Keratinocyte (primary cell): Measurements from ENCODE around the gene TREH. TPM values are rescaled to one million over a fixed set of nuclear protein-coding genes. Genes with fewer than 3 reads are reported as not detected.
"Not testable (repeated sequence)": the region's sequence is repeated elsewhere in the genome, so short reads cannot be mapped to it uniquely, and the experiment has no call there.

Experiments used
- DNase-seq: peaks from one replicate; pipeline ENCODE4 v3.0.0-alpha.2; 2011; ENCODE audit warnings: low read depth, missing footprints, low spot score
- FAIRE-seq: peaks from 2 replicates; lab custom pipeline; 2011; peaks lifted over from hg19 to GRCh38; lab: Jason Lieb, UNC
- H2AFZ ChIP-seq: 2 replicates; pipeline ENCODE4 v1.6.0; 2012; ENCODE audit warnings: low read length, control low read depth, inconsistent platforms; ENCODE audit not compliant: control insufficient read depth
- H3K27ac ChIP-seq: 2 replicates; pipeline ENCODE4 v1.5.1; 2011; ENCODE audit warnings: low read length; ENCODE audit not compliant: control insufficient read depth, insufficient read depth
- H3K27me3 ChIP-seq: 3 replicates; pipeline ENCODE4 v1.6.0; 2011; ENCODE audit warnings: low read length; ENCODE audit not compliant: control insufficient read depth, insufficient read depth; ENCODE audit errors: extremely low read depth
- H3K36me3 ChIP-seq, 2 experiments: 2 replicates in 1 of 2; 3 replicates in 1 of 2; pipeline ENCODE4 v1.5.1; 2011; ENCODE audit warnings: low read length in 2 of 2, mild to moderate bottlenecking in 1 of 2; ENCODE audit not compliant: control insufficient read depth in 2 of 2, insufficient read depth in 2 of 2; ENCODE audit errors: extremely low read depth in 1 of 2
- H3K4me1 ChIP-seq: 3 replicates; pipeline ENCODE4 v1.5.1; 2011; ENCODE audit warnings: low read length; ENCODE audit not compliant: control insufficient read depth, insufficient read depth; ENCODE audit errors: extremely low read depth
- H3K4me2 ChIP-seq: 3 replicates; pipeline ENCODE4 v1.6.0; 2011; ENCODE audit warnings: low read depth, low read length; ENCODE audit not compliant: control insufficient read depth, insufficient read depth; ENCODE audit errors: extremely low read depth
- H3K4me3 ChIP-seq, 3 experiments: fragments of 200-600 bp in 1 of 3; sonication (generic) in 1 of 3; 2 replicates in 2 of 3; 3 replicates in 1 of 3; pipeline ENCODE4 v1.5.1; 2011 to 2016; ENCODE audit warnings: low read length in 3 of 3, mild to moderate bottlenecking in 3 of 3, control low read depth in 2 of 3, inconsistent platforms in 1 of 3, low read depth in 1 of 3, mixed read lengths in 1 of 3, mixed run types in 1 of 3, moderate library complexity in 1 of 3; ENCODE audit not compliant: control insufficient read depth in 2 of 3, insufficient read depth in 2 of 3; ENCODE audit errors: extremely low read depth in 1 of 3
- H3K79me2 ChIP-seq: 2 replicates; pipeline ENCODE4 v1.6.0; 2012; ENCODE audit warnings: low read length; ENCODE audit not compliant: control insufficient read depth, insufficient read depth
- H3K9ac ChIP-seq: 3 replicates; pipeline ENCODE4 v1.6.0; 2011; ENCODE audit warnings: low read length; ENCODE audit not compliant: control insufficient read depth, insufficient read depth; ENCODE audit errors: extremely low read depth
- H3K9me1 ChIP-seq: 3 replicates; pipeline ENCODE4 v1.6.0; 2011; ENCODE audit warnings: low read length; ENCODE audit not compliant: control insufficient read depth, insufficient read depth; ENCODE audit errors: extremely low read depth
- H3K9me3 ChIP-seq: 2 replicates; pipeline ENCODE4 v1.5.1; 2012; ENCODE audit warnings: low read depth, low read length; ENCODE audit not compliant: control insufficient read depth
- H4K20me1 ChIP-seq: 3 replicates; pipeline ENCODE4 v1.6.0; 2011; ENCODE audit warnings: low read length; ENCODE audit not compliant: control insufficient read depth, insufficient read depth; ENCODE audit errors: extremely low read depth
- EZH2 ChIP-seq: IDR thresholded peaks from one replicate; pipeline ENCODE4 v1.6.1; 2012; ENCODE audit warnings: inconsistent platforms, mild to moderate bottlenecking, low read length, moderate library complexity
- dilution Hi-C: fragments of 300-500 bp; cut with MboI; formaldehyde crosslinking; loops from one replicate; pipeline ENCODE4 v1.7.0; 2020; ENCODE audit warnings: low sequenced_read_pairs; ENCODE audit not compliant: extremely low pct_ligation_motif_present
- polyA plus RNA-seq, 5 experiments: library from polyadenylated mRNA; depleted of rRNA in 3 of 5; stranded (reverse) in 3 of 5; stranded (forward) in 1 of 5; unstranded in 1 of 5; fragments of >200 nt; gene quantifications; 1 replicate in 1 of 5; 2 replicates in 3 of 5; 3 replicates in 1 of 5; pipeline versions ENCODE4 v1.2.1 to v1.2.3, GENCODE V29; 2011 to 2012; ENCODE audit warnings: missing spikeins in 2 of 5, low read depth in 1 of 5, low replicate concordance in 1 of 5
- TF ChIP-seq, protein P1 (sequence below), 3 experiments: IDR thresholded peaks in 1 of 3; conservative IDR thresholded peaks in 1 of 3; optimal IDR thresholded peaks in 1 of 3; 2 replicates in 2 of 3; 3 replicates in 1 of 3; pipeline versions ENCODE3 to v1.5.1; 2011; ENCODE audit warnings: low read length in 3 of 3, mild to moderate bottlenecking in 3 of 3, moderate library complexity in 2 of 3, control low read depth in 1 of 3, inconsistent platforms in 1 of 3; ENCODE audit not compliant: insufficient read depth in 2 of 3; ENCODE audit errors: extremely low read depth in 1 of 3

TREH gene
- polyA plus RNA-seq, 1 donor (not counting 4 experiments of a cell fraction or from before 2014, with no cell fraction given) = not detected

DNA sequence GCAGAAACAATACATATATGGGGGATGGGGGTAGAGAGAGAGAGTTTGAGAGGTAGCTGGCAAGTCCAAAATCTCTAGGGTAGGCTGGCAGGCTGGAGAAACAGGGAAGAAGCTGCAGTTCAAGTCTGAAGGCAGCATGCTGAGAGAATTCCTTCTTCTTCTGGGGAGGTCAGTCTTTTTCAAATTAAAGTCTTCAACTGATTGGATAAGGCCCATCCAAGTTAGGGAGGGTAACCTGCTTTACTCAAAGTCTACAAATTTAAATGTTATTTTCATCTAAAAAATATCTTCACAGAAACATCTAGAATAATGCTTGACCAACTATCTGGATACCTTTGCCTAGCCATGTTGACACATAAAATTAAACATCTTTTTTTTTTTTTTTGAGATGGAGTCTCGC is 2.9 kb upstream of the TREH start:
- Histone ChIP-seq H3K9ac (no peak overlapping the region), H2AFZ (no peak overlapping the region), H3K9me3 (no peaks in the 10 kb centered on the region), H3K4me2 (no peak overlapping the region), H3K27ac (no peak overlapping the region), H3K4me1 (peaks cover 10% of the 10 kb centered on the region), H3K27me3 (no peaks in the 10 kb centered on the region), H3K4me3 (no peak overlapping the region), H4K20me1 (no peaks in the 10 kb centered on the region), H3K79me2 (no peaks in the 10 kb centered on the region), H3K9me1 (no peaks in the 10 kb centered on the region), H3K36me3 (no peaks in the 10 kb centered on the region)
- TF ChIP-seq, protein P1, sequence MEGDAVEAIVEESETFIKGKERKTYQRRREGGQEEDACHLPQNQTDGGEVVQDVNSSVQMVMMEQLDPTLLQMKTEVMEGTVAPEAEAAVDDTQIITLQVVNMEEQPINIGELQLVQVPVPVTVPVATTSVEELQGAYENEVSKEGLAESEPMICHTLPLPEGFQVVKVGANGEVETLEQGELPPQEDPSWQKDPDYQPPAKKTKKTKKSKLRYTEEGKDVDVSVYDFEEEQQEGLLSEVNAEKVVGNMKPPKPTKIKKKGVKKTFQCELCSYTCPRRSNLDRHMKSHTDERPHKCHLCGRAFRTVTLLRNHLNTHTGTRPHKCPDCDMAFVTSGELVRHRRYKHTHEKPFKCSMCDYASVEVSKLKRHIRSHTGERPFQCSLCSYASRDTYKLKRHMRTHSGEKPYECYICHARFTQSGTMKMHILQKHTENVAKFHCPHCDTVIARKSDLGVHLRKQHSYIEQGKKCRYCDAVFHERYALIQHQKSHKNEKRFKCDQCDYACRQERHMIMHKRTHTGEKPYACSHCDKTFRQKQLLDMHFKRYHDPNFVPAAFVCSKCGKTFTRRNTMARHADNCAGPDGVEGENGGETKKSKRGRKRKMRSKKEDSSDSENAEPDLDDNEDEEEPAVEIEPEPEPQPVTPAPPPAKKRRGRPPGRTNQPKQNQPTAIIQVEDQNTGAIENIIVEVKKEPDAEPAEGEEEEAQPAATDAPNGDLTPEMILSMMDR (optimal IDR thresholded peaks at IDR 0.05 in 1 of 3, IDR thresholded peaks at IDR 0.05 in 1 of 3, conservative IDR thresholded peaks at IDR 0.05 in 1 of 3; ENCODE audit: extremely low read depth in 1 of 3, insufficient read depth in 2 of 3, low read length in 3 of 3) = no peak
- TF ChIP-seq EZH2 = no peak
- DNase-seq = no peak
- dilution Hi-C loops = no loop called here
- FAIRE-seq = no peak

DNA sequence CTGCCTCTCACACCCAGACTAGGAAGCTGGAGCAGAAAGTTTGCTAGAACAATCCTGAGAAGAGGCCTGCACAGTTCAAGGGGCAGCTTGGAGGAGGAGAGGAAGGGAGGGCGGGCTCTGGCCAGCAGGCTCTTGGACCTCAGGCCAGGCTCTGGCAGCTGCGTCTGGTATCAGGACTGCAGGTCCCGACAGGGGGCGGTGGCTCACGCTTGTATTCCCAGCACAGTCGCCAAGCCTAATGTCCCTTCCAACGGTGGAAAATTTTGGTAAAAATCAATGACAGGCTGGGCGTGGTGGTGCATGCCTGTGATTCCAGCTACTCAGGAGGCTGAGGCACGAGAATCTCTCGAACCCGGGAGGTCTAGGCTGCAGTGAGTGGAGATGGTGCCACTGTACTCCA is 542 bp downstream of the TREH start:
- FAIRE-seq, H3K27me3 ChIP-seq, H3K4me3 ChIP-seq, H3K9me3 ChIP-seq, H3K9ac ChIP-seq, H3K79me2 ChIP-seq, H4K20me1 ChIP-seq, H3K27ac ChIP-seq, H3K4me1 ChIP-seq, H3K4me2 ChIP-seq, DNase-seq, dilution Hi-C loops, H3K36me3 ChIP-seq, H2AFZ ChIP-seq, H3K9me1 ChIP-seq: not testable (repeated sequence)
- TF ChIP-seq, protein P1 (optimal IDR thresholded peaks at IDR 0.05 in 1 of 3, IDR thresholded peaks at IDR 0.05 in 1 of 3, conservative IDR thresholded peaks at IDR 0.05 in 1 of 3; ENCODE audit: extremely low read depth in 1 of 3, insufficient read depth in 2 of 3, low read length in 3 of 3) = peak in 2 of 3 experiments; percentile 9 to 20
